PFSK-1 (cell line): ENCODE measurements around the gene LY6G6D.

Experiments
- POLR2AphosphoS5 ChIP-seq: IDR thresholded peaks from 2 replicates; pipeline ENCODE4 v1.6.1; 2012; ENCODE audit warnings: low read depth, mild to moderate bottlenecking, control low read depth, low read length, moderate library complexity
- SIN3A ChIP-seq: IDR thresholded peaks from 2 replicates; pipeline ENCODE4 v1.6.1; 2012; ENCODE audit warnings: mild to moderate bottlenecking, low read length, moderate library complexity, borderline replicate concordance; ENCODE audit not compliant: insufficient read depth
- TAF1 ChIP-seq: IDR thresholded peaks from 2 replicates; pipeline ENCODE4 v1.6.1; 2012; ENCODE audit warnings: low read length, control low read depth, borderline replicate concordance; ENCODE audit not compliant: insufficient read depth
- TF ChIP-seq, protein P1 (sequence below), 2 experiments: IDR thresholded peaks; 2 replicates each; pipeline versions ENCODE4 v1.6.1 to v1.8.0; 2011 to 2012; ENCODE audit warnings: low read depth in 2 of 2, low read length in 2 of 2, control low read depth in 1 of 2, inconsistent platforms in 1 of 2, mild to moderate bottlenecking in 1 of 2, moderate library complexity in 1 of 2; ENCODE audit not compliant: insufficient read depth in 1 of 2

GRCh38 chr6:31723245-31723979, 8.3 kb downstream of the LY6G6D start, which contains the start of gene MPIG6B:
- TF ChIP-seq TAF1 (no peak), POLR2AphosphoS5 (no peak), SIN3A (no peak)
- TF ChIP-seq, protein P1, sequence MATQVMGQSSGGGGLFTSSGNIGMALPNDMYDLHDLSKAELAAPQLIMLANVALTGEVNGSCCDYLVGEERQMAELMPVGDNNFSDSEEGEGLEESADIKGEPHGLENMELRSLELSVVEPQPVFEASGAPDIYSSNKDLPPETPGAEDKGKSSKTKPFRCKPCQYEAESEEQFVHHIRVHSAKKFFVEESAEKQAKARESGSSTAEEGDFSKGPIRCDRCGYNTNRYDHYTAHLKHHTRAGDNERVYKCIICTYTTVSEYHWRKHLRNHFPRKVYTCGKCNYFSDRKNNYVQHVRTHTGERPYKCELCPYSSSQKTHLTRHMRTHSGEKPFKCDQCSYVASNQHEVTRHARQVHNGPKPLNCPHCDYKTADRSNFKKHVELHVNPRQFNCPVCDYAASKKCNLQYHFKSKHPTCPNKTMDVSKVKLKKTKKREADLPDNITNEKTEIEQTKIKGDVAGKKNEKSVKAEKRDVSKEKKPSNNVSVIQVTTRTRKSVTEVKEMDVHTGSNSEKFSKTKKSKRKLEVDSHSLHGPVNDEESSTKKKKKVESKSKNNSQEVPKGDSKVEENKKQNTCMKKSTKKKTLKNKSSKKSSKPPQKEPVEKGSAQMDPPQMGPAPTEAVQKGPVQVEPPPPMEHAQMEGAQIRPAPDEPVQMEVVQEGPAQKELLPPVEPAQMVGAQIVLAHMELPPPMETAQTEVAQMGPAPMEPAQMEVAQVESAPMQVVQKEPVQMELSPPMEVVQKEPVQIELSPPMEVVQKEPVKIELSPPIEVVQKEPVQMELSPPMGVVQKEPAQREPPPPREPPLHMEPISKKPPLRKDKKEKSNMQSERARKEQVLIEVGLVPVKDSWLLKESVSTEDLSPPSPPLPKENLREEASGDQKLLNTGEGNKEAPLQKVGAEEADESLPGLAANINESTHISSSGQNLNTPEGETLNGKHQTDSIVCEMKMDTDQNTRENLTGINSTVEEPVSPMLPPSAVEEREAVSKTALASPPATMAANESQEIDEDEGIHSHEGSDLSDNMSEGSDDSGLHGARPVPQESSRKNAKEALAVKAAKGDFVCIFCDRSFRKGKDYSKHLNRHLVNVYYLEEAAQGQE (IDR thresholded peaks at IDR 0.05; ENCODE audit: insufficient read depth in 1 of 2, low read depth in 2 of 2, low read length in 2 of 2) = no peak
